HG03066 (cell line): ENCODE results near the gene CNKSR2.

Experiments used
- ATAC-seq: cut with Tn5 transposase; IDR thresholded peaks from one replicate; pipeline ENCODE4 v1.9.1; 2021; ENCODE audit warnings: low read depth; ENCODE audit not compliant: unreplicated experiment

Gene CNKSR2

GRCh38 chrX:21662761-21663160 lies 288.5 kb downstream of the CNKSR2 start:
- ATAC-seq, result no peak

DNA sequence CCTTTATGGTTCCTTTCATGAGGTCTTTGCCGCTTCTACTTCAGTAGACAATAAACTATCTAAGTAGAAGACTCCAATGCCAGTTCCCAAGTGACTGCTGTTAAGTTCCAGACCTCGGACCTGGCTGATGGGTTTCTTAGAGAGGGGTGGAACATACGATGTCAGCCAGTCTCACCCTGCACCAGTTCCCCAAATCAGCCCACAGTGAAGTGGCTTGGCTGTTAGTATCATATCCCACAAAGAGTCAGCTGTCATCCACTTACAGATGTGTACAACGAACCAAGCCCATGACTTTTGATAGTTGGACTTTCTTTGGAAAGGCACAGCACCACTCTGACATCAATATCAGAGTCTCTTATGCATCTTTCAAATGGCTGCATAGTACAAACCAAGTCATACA lies 292.0 kb downstream of the CNKSR2 start:
- no peak for ATAC-seq

DNA sequence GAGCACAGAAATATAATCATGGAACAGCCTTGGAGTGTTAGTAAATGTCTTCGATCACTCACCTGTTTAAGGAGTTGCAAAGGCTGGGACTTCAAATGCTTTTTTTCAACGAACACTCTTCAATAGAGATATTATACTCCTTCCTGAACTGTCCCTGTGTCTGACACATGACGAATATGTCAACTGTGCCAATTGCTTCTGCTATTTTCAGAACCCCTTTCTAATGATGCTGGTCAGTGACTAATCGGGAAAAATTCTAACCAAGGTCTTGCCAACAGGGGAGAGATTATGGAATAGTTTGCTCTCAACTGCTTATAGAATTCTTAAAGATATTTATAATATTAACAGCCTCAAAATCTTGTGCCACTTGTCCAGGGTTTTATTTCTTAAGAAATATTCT lies 292.5 kb downstream of the CNKSR2 start:
- ATAC-seq, result no peak

- no peak for ATAC-seq
Observed at GRCh38 chrX:21674430-21675186, 300.4 kb downstream of the CNKSR2 start.

GRCh38 chrX:21675931-21676330 lies 301.7 kb downstream of the CNKSR2 start:
- ATAC-seq, result no peak

DNA sequence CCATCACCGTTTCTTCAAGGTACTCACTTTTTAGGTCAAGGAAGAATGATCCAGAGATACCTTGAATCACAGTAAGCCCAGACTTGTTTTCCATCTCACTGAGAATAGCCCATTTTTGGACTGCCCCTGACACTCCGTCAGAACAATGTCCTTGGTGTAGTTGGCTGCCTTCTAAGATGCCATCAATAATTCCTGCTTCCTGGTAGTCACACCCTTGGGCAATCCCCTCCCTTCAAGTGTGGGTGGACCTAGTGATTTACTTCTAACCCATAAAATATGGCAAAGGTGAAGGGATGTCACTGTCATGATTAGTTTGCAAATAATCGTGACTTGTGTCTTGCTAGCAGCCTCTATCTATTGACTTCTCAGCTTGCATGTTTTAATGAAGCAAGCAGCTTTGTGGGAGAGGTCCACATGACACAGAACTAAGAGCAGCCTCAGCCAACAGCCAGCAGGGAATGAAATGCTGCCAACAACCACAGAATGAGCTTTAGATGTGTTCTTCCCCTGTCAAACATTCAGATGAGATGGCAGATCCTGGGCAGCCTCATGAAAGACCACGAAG lies 303.9 kb downstream of the CNKSR2 start:
- ATAC-seq, result no peak

DNA sequence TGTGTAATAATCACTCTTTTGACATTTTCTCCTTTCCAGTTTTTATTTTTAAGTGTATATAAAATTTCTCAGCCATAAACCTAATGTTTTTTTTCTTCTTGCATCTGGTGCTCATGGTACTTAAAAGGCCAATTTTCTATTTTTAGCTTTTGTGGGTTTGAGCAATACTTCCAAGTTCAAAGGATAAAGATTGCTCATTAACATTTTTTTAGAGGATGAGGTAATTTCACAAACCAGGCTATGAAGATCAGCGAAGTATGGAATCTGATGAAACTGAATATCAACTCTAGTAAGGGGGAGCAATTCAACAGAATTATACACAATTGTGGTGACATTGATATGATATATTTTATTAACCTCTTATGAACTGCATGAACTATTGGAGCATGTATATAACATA lies 309.7 kb downstream of the CNKSR2 start:
- no peak for ATAC-seq

DNA sequence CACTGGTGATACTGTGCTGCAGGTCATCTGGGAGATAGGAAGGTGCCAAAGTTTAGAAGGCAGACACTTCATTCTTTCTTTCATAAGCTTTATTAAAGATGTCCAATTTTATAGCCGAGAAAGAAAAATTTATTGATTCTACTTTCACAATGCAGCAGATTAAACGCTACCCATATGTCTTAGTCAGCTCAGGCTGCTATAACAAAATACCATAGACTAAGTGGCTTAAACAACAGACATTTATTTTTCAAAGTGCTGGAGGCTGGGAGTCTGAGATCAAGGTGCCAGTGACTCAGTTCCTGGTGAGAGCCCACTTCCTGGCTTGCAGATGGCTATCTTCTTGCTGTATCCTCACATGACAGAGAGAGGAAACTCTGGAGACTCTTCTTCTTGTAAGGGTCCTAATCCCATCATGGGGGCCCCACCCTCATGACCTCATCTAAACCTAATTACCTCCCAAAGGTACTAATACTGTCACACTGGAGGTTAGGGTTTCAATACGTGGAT lies 317.3 kb downstream of the CNKSR2 start:
- no peak for ATAC-seq

DNA sequence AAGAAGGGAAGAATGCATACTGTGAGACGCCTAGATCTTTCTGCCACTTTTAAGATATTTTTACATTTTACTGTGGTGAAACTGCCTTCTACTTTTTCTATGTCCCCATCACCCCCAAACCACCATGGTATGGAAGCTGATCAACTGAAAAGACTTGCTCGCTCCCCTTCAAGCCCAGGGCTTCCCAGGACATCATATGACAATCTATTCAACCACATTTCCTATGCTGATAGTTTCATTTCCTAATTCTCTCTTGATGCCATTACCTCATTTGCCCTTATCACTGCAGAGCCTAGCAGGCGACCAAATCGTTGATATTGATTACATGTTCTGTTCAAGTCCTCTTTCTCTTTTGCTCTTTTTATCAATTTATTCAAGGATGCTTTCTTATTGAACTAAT lies 324.1 kb downstream of the CNKSR2 start:
- ATAC-seq, result no peak

DNA sequence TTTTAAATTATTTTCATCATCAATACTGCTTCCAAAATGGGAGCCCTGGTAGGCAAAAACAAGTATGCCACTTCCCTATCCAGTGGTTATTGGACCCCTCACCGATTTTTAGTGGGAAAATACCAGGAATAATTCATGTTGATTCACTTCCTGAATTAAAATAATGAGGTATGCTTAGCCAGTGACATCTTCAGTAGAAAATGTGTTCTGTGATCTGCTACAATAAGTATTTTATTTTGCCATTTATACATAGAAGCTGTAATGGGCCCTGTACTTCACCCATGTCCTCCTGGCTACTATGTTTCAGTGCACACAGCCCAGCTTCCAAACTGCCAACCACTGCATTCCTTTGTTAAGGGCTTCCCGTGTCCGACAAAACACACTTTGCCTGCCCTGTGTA lies 324.9 kb downstream of the CNKSR2 start:
- ATAC-seq, result no peak

DNA sequence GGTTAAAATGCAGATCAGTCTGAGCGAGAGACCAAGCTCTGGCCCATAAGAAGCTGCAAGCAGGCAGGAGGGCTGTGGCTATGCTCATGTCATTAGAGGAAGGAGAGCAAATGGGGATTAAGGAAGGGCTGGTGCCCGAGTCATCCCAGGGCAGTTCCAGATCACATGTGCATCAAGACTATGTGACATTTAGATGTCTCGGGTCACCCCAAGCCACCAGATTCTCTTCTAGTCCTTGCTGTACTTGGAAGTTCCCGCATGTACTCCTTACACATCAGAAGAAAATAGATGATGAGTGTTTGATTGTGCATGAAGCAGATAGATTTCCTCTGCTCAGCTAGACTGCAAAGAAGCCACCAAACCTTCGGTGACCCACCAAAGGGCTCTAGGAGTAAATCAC lies 326.1 kb downstream of the CNKSR2 start:
- no peak for ATAC-seq

DNA sequence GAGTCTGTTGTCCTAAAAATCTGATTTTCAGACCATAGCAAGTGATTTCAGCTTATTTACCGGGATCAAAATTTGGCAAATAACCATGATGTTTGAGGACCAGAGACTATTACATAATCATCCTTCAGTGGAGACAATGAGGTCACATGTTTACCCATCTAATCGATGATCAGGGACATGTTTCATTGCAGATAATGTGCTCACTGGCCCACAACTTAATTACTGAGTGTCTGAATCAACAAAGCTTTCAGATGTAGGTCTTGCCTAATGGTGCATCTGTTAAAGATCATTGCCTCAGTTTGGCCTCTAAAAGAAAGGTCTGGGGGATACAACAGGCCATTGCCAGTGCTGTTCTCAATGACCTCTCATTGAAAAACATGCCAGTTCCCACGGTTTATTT lies 326.7 kb downstream of the CNKSR2 start:
- no peak for ATAC-seq

GRCh38 chrX:21702725-21703124 lies 328.5 kb downstream of the CNKSR2 start:
- ATAC-seq, result no peak
